PFSK-1 (cell line): ENCODE data around the gene RAB11A.

Experiments used
- POLR2AphosphoS5 ChIP-seq: IDR thresholded peaks from 2 replicates; pipeline ENCODE4 v1.6.1; 2012; ENCODE audit warnings: low read depth, mild to moderate bottlenecking, control low read depth, low read length, moderate library complexity
- TAF1 ChIP-seq: IDR thresholded peaks from 2 replicates; pipeline ENCODE4 v1.6.1; 2012; ENCODE audit warnings: low read length, control low read depth, borderline replicate concordance; ENCODE audit not compliant: insufficient read depth

- no peak for TF ChIP-seq TAF1
- no peak for TF ChIP-seq POLR2AphosphoS5
These were observed 66.1 kb downstream of the RAB11A start for GRCh38 chr15:65935391-65935790.
